Mesenteric fat pad (tissue), 1 donor: Measurements from ENCODE around the gene C10orf105. TPM values are rescaled to one million over a fixed set of nuclear protein-coding genes. Genes with fewer than 3 reads are reported as not detected.

Source experiments
- DNase-seq: peaks from one replicate; pipeline ENCODE4 v3.0.0-alpha.2; 2020; ENCODE audit warnings: low spot score
- total RNA-seq: library from RNA; stranded (reverse); fragmentation: NEBNext Ultra II Directional; extraction: Animal tissue kit (Norgen Biotek cat#: 25700); gene quantifications from one replicate; pipeline ENCODE4 v1.2.1, GENCODE V29; 2021
- donor health status: DM: yes; HTN: yes; CAD: no.

C10orf105 gene
- total RNA-seq, 1 donor from 2014 or later = 0.22 TPM

- no peak for DNase-seq
Measured at GRCh38 chr10:71679425-71679824, 40.2 kb downstream of the C10orf105 start.

- no peak for DNase-seq
Measured at GRCh38 chr10:71678057-71678805, 41.3 kb downstream of the C10orf105 start.

- no peak for DNase-seq
Measured at GRCh38 chr10:71677261-71677660, 42.3 kb downstream of the C10orf105 start.

- no peak for DNase-seq
Measured at GRCh38 chr10:71675295-71675970, 44.1 kb downstream of the C10orf105 start.

GRCh38 chr10:71671994-71672946, 47.3 kb downstream of the C10orf105 start:
- no peak for DNase-seq

GRCh38 chr10:71667387-71667752, 52.2 kb downstream of the C10orf105 start:
- no peak for DNase-seq

DNA sequence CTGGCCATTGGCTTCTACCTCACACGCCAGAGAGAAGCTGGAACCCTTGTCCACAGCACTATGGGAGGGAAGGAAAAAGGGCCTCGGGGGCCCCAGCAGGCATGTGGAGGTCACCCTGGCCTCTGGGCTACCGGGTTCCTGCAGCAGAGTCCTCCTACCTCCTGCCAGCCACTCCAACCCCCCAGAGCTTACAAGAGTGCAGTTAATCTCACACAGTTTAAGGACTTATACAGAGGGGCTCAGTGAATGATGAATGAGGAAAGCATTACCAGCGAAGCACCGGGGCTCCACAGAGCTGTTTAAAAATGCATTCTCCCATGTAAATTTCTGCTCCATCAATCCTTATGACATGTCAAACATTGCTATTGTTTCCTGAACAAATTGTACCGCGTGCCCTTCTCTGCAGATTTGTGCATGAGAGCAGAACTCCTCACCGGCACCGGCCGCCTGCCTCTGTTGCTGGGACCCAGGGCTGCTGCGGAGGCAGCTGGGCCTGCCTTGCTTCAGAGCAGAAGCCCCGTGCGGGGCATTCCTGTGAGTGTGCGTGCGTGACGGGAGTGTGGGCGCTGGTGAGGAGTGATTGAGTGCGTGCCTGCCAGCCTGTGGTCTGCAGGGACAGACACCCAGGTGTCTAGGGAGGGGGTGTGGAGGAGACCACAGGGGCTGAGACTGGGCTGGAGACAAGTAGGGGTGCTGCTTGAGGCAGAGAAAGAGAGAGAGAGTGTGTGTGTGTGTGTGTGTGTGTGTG, 52.8 kb downstream of the C10orf105 start:
- no peak for DNase-seq

GRCh38 chr10:71665456-71665855, 54.1 kb downstream of the C10orf105 start:
- DNase-seq = no peak

DNA sequence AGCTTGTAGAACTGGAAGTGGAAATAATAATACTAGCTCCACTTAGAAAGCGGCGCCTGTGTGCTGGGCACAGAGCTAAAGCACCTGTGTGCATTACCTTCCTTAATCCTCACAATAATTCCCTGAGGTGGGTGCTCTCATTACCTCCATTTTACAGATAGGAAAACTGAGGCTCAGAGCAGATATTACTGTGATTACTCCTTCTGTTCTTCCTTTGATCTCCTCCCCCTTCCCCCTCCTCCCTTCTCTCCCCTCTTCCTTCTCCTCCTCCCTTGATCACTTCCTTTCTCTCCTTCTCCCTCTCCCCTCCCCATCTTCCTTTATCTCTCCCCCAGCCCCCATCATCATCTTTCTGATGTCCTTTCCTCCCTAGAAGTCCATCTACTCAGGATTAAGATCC, 55.0 kb downstream of the C10orf105 start:
- DNase-seq = no peak

GRCh38 chr10:71663311-71663710, 56.3 kb downstream of the C10orf105 start:
- no peak for DNase-seq

- DNase-seq = no peak
Measured at GRCh38 chr10:71661779-71662336, 57.7 kb downstream of the C10orf105 start.

Other genes starting within 250 kb of the C10orf105 start
- 128 TPM for gene VSIR, start 53.7 kb upstream of the C10orf105 start, total RNA-seq
- gene PSAP, start 131.5 kb upstream of the C10orf105 start, total RNA-seq = 1,414 TPM
- gene CHST3, start 244.6 kb upstream of the C10orf105 start, total RNA-seq = 80.3 TPM